Endodermal cell (in vitro differentiated cells): ENCODE data around the gene MOV10L1. TPM values are rescaled to one million over a fixed set of nuclear protein-coding genes. Genes with fewer than 3 reads are reported as not detected.

Experiments used
- DNase-seq: peaks from one replicate; pipeline ENCODE4 v3.0.0-alpha.2; 2017
- H3K27ac ChIP-seq: 2 replicates; pipeline ENCODE4 v1.5.1; 2013; ENCODE audit warnings: mild to moderate bottlenecking, low read depth, low read length, moderate library complexity
- H3K27me3 ChIP-seq: 2 replicates; pipeline ENCODE4 v1.6.1; 2013; ENCODE audit warnings: mild to moderate bottlenecking, low read length, moderate library complexity; ENCODE audit not compliant: insufficient read depth, control insufficient read depth, poor library complexity, severe bottlenecking
- H3K36me3 ChIP-seq: 2 replicates; pipeline ENCODE4 v1.7.0; 2013; ENCODE audit warnings: mild to moderate bottlenecking, low read length, moderate library complexity; ENCODE audit not compliant: control insufficient read depth, insufficient read depth
- H3K4me1 ChIP-seq: one replicate; pipeline ENCODE4 v1.7.0; 2013; ENCODE audit warnings: low read length; ENCODE audit not compliant: control insufficient read depth, insufficient read depth
- H3K4me3 ChIP-seq: 2 replicates; pipeline ENCODE4 v1.5.1; 2013; ENCODE audit warnings: mild to moderate bottlenecking, low read length, moderate library complexity
- H3K9ac ChIP-seq: 2 replicates; pipeline ENCODE4 v1.6.1; 2013; ENCODE audit warnings: mild to moderate bottlenecking, low read length, moderate library complexity; ENCODE audit not compliant: poor library complexity, severe bottlenecking; ENCODE audit errors: extremely low read depth
- H3K9me3 ChIP-seq: 2 replicates; pipeline ENCODE4 v1.6.1; 2013; ENCODE audit warnings: mild to moderate bottlenecking, low read length, moderate library complexity; ENCODE audit not compliant: control insufficient read depth
- H3K27ac Mint-ChIP-seq: 2 replicates; pipeline ENCODE4 v1.8.0; 2020; ENCODE audit warnings: mixed read lengths
- H3K27me3 Mint-ChIP-seq: 2 replicates; pipeline ENCODE4 v1.8.0; 2021; ENCODE audit warnings: mild to moderate bottlenecking, mixed read lengths; ENCODE audit not compliant: insufficient read depth
- H3K36me3 Mint-ChIP-seq: 2 replicates; pipeline ENCODE4 v1.8.0; 2020; ENCODE audit warnings: low read depth, mixed read lengths
- H3K4me1 Mint-ChIP-seq: 2 replicates; pipeline ENCODE4 v1.8.0; 2020; ENCODE audit warnings: mixed read lengths
- H3K4me3 Mint-ChIP-seq: 2 replicates; pipeline ENCODE4 v1.8.0; 2020; ENCODE audit warnings: mild to moderate bottlenecking, moderate library complexity, mixed read lengths
- H3K9me3 Mint-ChIP-seq: 2 replicates; pipeline ENCODE4 v1.8.0; 2020; ENCODE audit warnings: mild to moderate bottlenecking, mixed read lengths
- WGBS, 2 experiments: methylation state at CpG; one replicate each; pipeline versions ENCODE4 v1.1.5 to v1.1.7; 2013; ENCODE audit warnings: missing lambda C conversion rate in 2 of 2, mixed read lengths in 1 of 2; ENCODE audit not compliant: insufficient coverage in 1 of 2, insufficient read length in 1 of 2; 5-methylcytosine and 5-hydroxymethylcytosine counted together
- total RNA-seq, 2 donors: library from RNA; stranded (reverse); fragmentation: NEBNext Ultra II Directional in 1 of 2; extraction: Animal tissue kit (Norgen Biotek cat#: 25700) in 1 of 2; gene quantifications; 2 replicates in 1 of 2; 3 replicates in 1 of 2; pipeline ENCODE4 v1.2.1, GENCODE V29; 2021
- TF ChIP-seq, protein P1 (sequence below): fragments of 200-600 bp; sonication (generic); conservative IDR thresholded peaks from 2 replicates; pipeline ENCODE4 v1.5.0; 2021; ENCODE audit warnings: antibody characterized with exemption, mild to moderate bottlenecking

MOV10L1 gene
- total RNA-seq, 2 donors from 2014 or later = 0.31 TPM; not detected in 1

DNA sequence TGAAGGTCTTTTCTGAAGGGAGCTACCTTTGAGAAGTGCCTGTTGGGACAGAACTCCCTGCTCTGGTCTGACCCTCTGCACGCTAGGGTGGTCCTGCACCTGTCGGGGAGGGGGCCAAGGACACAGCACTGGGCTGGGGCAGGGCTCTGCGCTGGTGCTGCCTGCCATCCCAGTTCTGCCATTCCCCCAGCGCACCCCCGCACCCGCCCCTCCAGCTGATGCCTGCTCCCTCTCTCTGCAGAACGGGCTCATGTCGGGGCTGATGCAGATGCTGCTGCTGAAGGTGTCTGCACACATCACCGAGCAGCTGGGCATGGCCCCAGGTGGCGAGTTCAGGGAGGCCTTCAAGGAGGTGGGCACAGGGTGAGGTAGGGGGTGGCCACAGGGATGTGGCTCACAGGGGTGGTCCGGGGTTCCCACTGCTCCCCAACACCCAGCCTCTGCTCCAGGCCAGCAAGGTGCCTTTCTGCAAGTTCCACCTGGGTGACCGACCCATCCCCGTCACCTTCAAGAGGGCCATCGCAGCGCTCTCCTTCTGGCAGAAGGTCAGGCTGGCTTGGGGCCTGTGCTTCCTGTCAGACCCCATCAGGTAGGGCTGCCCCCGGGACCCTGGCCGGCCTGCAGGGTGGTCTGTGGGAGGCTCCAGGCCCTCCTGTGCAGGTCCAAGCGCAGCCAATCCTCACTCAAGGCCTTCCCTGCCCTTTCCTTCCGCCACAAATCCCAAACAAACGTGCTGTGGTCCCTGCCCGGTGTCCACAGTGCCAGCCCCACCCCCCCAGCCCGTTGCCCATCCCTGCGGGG is 107.4 kb downstream of the MOV10L1 start:
- Histone ChIP-seq H3K9ac (no peak overlapping the region), H3K4me1 (peaks cover 6% of the 10 kb centered on the region), H3K9me3 (no peaks in the 10 kb centered on the region), H3K36me3 (peaks cover 13% of the 10 kb centered on the region), H3K27me3 (no peaks in the 10 kb centered on the region), H3K27ac (no peak overlapping the region), H3K4me3 (no peak overlapping the region)
- H3K9me3 Mint-ChIP-seq = no peaks in the 10 kb centered on the region
- no peak overlapping the region for H3K4me3 Mint-ChIP-seq
- 95 to 100% methylated on average over 4 to 23 of the region's 23 CpGs for WGBS, 2 experiments
- peaks cover 2% of the 10 kb centered on the region for H3K27me3 Mint-ChIP-seq
- H3K27ac Mint-ChIP-seq = no peak overlapping the region
- no peak for DNase-seq
- H3K36me3 Mint-ChIP-seq = peaks cover 5% of the 10 kb centered on the region
- peaks cover 8% of the 10 kb centered on the region for H3K4me1 Mint-ChIP-seq
- TF ChIP-seq, protein P1, sequence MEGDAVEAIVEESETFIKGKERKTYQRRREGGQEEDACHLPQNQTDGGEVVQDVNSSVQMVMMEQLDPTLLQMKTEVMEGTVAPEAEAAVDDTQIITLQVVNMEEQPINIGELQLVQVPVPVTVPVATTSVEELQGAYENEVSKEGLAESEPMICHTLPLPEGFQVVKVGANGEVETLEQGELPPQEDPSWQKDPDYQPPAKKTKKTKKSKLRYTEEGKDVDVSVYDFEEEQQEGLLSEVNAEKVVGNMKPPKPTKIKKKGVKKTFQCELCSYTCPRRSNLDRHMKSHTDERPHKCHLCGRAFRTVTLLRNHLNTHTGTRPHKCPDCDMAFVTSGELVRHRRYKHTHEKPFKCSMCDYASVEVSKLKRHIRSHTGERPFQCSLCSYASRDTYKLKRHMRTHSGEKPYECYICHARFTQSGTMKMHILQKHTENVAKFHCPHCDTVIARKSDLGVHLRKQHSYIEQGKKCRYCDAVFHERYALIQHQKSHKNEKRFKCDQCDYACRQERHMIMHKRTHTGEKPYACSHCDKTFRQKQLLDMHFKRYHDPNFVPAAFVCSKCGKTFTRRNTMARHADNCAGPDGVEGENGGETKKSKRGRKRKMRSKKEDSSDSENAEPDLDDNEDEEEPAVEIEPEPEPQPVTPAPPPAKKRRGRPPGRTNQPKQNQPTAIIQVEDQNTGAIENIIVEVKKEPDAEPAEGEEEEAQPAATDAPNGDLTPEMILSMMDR = no peak

- H3K27ac ChIP-seq = no peak overlapping the region
- H3K36me3 ChIP-seq = peaks cover 19% of the 10 kb centered on the region
- Mint-ChIP-seq H3K4me3 (no peak overlapping the region), H3K27ac (no peak overlapping the region), H3K4me1 (peaks cover 9% of the 10 kb centered on the region), H3K27me3 (peaks cover 3% of the 10 kb centered on the region), H3K9me3 (peaks cover under 1% of the 10 kb centered on the region), H3K36me3 (peaks cover 8% of the 10 kb centered on the region)
- TF ChIP-seq, protein P1 = no peak
- no peaks in the 10 kb centered on the region for H3K27me3 ChIP-seq
- no peak overlapping the region for H3K9ac ChIP-seq
- DNase-seq = no peak
- H3K4me1 ChIP-seq = peaks cover 6% of the 10 kb centered on the region
- peaks cover 2% of the 10 kb centered on the region for H3K9me3 ChIP-seq
- WGBS, 2 experiments = 96 to 97% methylated on average over 37 to 60 of the region's 61 CpGs
- no peak overlapping the region for H3K4me3 ChIP-seq
Measured at GRCh38 chr22:50197856-50198623, 108.2 kb downstream of the MOV10L1 start.

DNA sequence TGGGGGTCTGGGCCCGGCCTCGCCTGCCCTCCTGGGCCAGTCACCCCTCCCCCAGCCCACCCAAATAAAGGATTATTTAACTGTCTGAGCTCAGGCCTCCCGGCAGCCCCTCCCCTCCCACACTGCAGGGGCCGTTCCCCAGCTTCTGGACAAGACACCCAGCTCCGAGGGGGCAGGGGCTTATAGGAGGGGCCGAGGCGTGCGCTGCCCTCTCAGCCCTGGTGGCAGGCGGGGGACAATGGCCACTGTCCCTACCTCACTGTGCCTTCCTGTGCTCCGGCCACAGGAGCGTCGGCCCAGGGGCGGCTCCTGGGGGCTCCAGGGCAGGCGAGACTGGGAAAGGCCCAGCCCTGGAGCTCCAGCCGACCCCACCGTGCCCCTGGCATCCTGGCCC is 108.8 kb downstream of the MOV10L1 start:
- H3K27me3 Mint-ChIP-seq = peaks cover 3% of the 10 kb centered on the region
- DNase-seq = no peak
- no peak overlapping the region for H3K4me3 Mint-ChIP-seq
- Histone ChIP-seq H3K9me3 (peaks cover 7% of the 10 kb centered on the region), H3K9ac (no peak overlapping the region), H3K27ac (no peak overlapping the region), H3K36me3 (peaks cover 24% of the 10 kb centered on the region), H3K27me3 (no peaks in the 10 kb centered on the region), H3K4me3 (no peak overlapping the region), H3K4me1 (peaks cover 6% of the 10 kb centered on the region)
- no peak overlapping the region for H3K27ac Mint-ChIP-seq
- H3K4me1 Mint-ChIP-seq = peaks cover 9% of the 10 kb centered on the region
- H3K36me3 Mint-ChIP-seq = peaks cover 14% of the 10 kb centered on the region
- TF ChIP-seq, protein P1 = no peak
- H3K9me3 Mint-ChIP-seq = peaks cover 3% of the 10 kb centered on the region
- 95 to 96% methylated on average over 4 to 16 of the region's 16 CpGs for WGBS, 2 experiments
